ENCODE results near the gene AP5Z1. TPM values are rescaled to one million over a fixed set of nuclear protein-coding genes. Genes with fewer than 3 reads are reported as not detected.

The AP5Z1 gene
- total and polyA plus RNA-seq, 9 donors: 12.8 to 22.9 (median 15.0) TPM

GRCh38 chr7:4733936-4734528 is 41.4 kb upstream of the AP5Z1 start:
- no peak for DNase-seq
- H3K4me1 ChIP-seq (ENCODE audit: control insufficient read depth, insufficient read depth, low read length): peaks cover 34% of the 10 kb centered on the region
- H3K27ac ChIP-seq (ENCODE audit: low read length): no peak overlapping the region

GRCh38 chr7:4734587-4735345 is 40.7 kb upstream of the AP5Z1 start:
- Histone ChIP-seq H3K9me3 (replicated peaks; ENCODE audit: control insufficient read depth, low read depth, low read length) (no peaks in the 10 kb centered on the region), H3K27me3 (ENCODE audit: control insufficient read depth, insufficient read depth, low read length) (no peaks in the 10 kb centered on the region), H3K36me3 (ENCODE audit: control insufficient read depth, insufficient read depth, low read length) (peaks cover 16% of the 10 kb centered on the region), H3K27ac (ENCODE audit: low read length) (peak overlapping the region; percentile 84), H3K4me3 (ENCODE audit: low read length) (no peak overlapping the region), H3K4me1 (ENCODE audit: control insufficient read depth, insufficient read depth, low read length) (peaks cover 42% of the 10 kb centered on the region)
- WGBS (ENCODE audit: insufficient coverage): 89% methylated on average over 22 of the region's 23 CpGs
- DNase-seq: no peak

More at GRCh38 chr7:4733936-4734528, 41.4 kb upstream of the AP5Z1 start:
- Histone ChIP-seq H3K4me3 (ENCODE audit: low read length) (no peak overlapping the region), H3K9me3 (replicated peaks; ENCODE audit: control insufficient read depth, low read depth, low read length) (no peaks in the 10 kb centered on the region), H3K27me3 (ENCODE audit: control insufficient read depth, insufficient read depth, low read length) (no peaks in the 10 kb centered on the region), H3K36me3 (ENCODE audit: control insufficient read depth, insufficient read depth, low read length) (peaks cover 18% of the 10 kb centered on the region)
- WGBS (ENCODE audit: insufficient coverage): 84% methylated on average over 13 of the region's 15 CpGs

- Histone ChIP-seq H3K36me3 (ENCODE audit: control insufficient read depth, insufficient read depth, low read length) (peaks cover 23% of the 10 kb centered on the region), H3K27ac (ENCODE audit: low read length) (no peak overlapping the region), H3K27me3 (ENCODE audit: control insufficient read depth, insufficient read depth, low read length) (no peaks in the 10 kb centered on the region), H3K4me1 (ENCODE audit: control insufficient read depth, insufficient read depth, low read length) (peaks cover 39% of the 10 kb centered on the region), H3K9me3 (replicated peaks; ENCODE audit: control insufficient read depth, low read depth, low read length) (no peaks in the 10 kb centered on the region), H3K4me3 (ENCODE audit: low read length) (no peak overlapping the region)
- WGBS (ENCODE audit: insufficient coverage): 94% methylated on average over 13 of the region's 15 CpGs
- no peak for DNase-seq
Measured at GRCh38 chr7:4737300-4737699, 38.1 kb upstream of the AP5Z1 start.

- H3K4me1 ChIP-seq (ENCODE audit: control insufficient read depth, insufficient read depth, low read length): peaks cover 41% of the 10 kb centered on the region
- peak; percentile 68 for DNase-seq
- H3K27ac ChIP-seq (ENCODE audit: low read length): peak overlapping the region; percentile 86
- 33% methylated on average over 14 of the region's 23 CpGs for WGBS (ENCODE audit: insufficient coverage)
- H3K4me3 ChIP-seq (ENCODE audit: low read length): no peak overlapping the region
- no peaks in the 10 kb centered on the region for H3K9me3 ChIP-seq (replicated peaks; ENCODE audit: control insufficient read depth, low read depth, low read length)
- H3K27me3 ChIP-seq (ENCODE audit: control insufficient read depth, insufficient read depth, low read length): no peaks in the 10 kb centered on the region
- peaks cover 29% of the 10 kb centered on the region for H3K36me3 ChIP-seq (ENCODE audit: control insufficient read depth, insufficient read depth, low read length)
Measured at GRCh38 chr7:4738711-4739527, 36.5 kb upstream of the AP5Z1 start.

GRCh38 chr7:4739528-4739992 is 35.9 kb upstream of the AP5Z1 start:
- H3K9me3 ChIP-seq (replicated peaks; ENCODE audit: control insufficient read depth, low read depth, low read length): no peaks in the 10 kb centered on the region
- 47% methylated on average over 16 of the region's 16 CpGs for WGBS (ENCODE audit: insufficient coverage)
- H3K36me3 ChIP-seq (ENCODE audit: control insufficient read depth, insufficient read depth, low read length): peaks cover 29% of the 10 kb centered on the region
- DNase-seq: peak; percentile 65
- H3K4me3 ChIP-seq (ENCODE audit: low read length): peak overlapping the region; percentile 9
- H3K4me1 ChIP-seq (ENCODE audit: control insufficient read depth, insufficient read depth, low read length): peaks cover 41% of the 10 kb centered on the region
- no peaks in the 10 kb centered on the region for H3K27me3 ChIP-seq (ENCODE audit: control insufficient read depth, insufficient read depth, low read length)
- H3K27ac ChIP-seq (ENCODE audit: low read length): peak overlapping the region; percentile 86

GRCh38 chr7:4740796-4741195 is 34.6 kb upstream of the AP5Z1 start:
- 72% methylated on average over 11 of the region's 22 CpGs for WGBS (ENCODE audit: insufficient coverage)
- no peaks in the 10 kb centered on the region for H3K27me3 ChIP-seq (ENCODE audit: control insufficient read depth, insufficient read depth, low read length)
- peaks cover 41% of the 10 kb centered on the region for H3K4me1 ChIP-seq (ENCODE audit: control insufficient read depth, insufficient read depth, low read length)
- no peaks in the 10 kb centered on the region for H3K9me3 ChIP-seq (replicated peaks; ENCODE audit: control insufficient read depth, low read depth, low read length)
- H3K27ac ChIP-seq (ENCODE audit: low read length): no peak overlapping the region
- H3K36me3 ChIP-seq (ENCODE audit: control insufficient read depth, insufficient read depth, low read length): peaks cover 29% of the 10 kb centered on the region
- no peak overlapping the region for H3K4me3 ChIP-seq (ENCODE audit: low read length)
- DNase-seq: no peak

- Histone ChIP-seq H3K9me3 (replicated peaks; ENCODE audit: control insufficient read depth, low read depth, low read length) (no peaks in the 10 kb centered on the region), H3K27me3 (ENCODE audit: control insufficient read depth, insufficient read depth, low read length) (no peaks in the 10 kb centered on the region), H3K27ac (ENCODE audit: low read length) (no peak overlapping the region), H3K4me3 (ENCODE audit: low read length) (no peak overlapping the region), H3K36me3 (ENCODE audit: control insufficient read depth, insufficient read depth, low read length) (peaks cover 27% of the 10 kb centered on the region), H3K4me1 (ENCODE audit: control insufficient read depth, insufficient read depth, low read length) (peaks cover 50% of the 10 kb centered on the region)
- WGBS (ENCODE audit: insufficient coverage): 93% methylated on average over 16 of the region's 23 CpGs
- DNase-seq: no peak
Measured at GRCh38 chr7:4742051-4742573, 33.3 kb upstream of the AP5Z1 start.

- Histone ChIP-seq H3K4me1 (ENCODE audit: control insufficient read depth, insufficient read depth, low read length) (peaks cover 54% of the 10 kb centered on the region), H3K9me3 (replicated peaks; ENCODE audit: control insufficient read depth, low read depth, low read length) (no peaks in the 10 kb centered on the region), H3K27ac (ENCODE audit: low read length) (no peak overlapping the region), H3K27me3 (ENCODE audit: control insufficient read depth, insufficient read depth, low read length) (no peaks in the 10 kb centered on the region), H3K36me3 (ENCODE audit: control insufficient read depth, insufficient read depth, low read length) (peaks cover 27% of the 10 kb centered on the region), H3K4me3 (ENCODE audit: low read length) (no peak overlapping the region)
- DNase-seq: no peak
- WGBS (ENCODE audit: insufficient coverage): 88% methylated on average over 6 of the region's 10 CpGs
Measured at GRCh38 chr7:4742852-4743251, 32.6 kb upstream of the AP5Z1 start.

- Histone ChIP-seq H3K27ac (ENCODE audit: low read length) (peak overlapping the region; percentile 91), H3K27me3 (ENCODE audit: control insufficient read depth, insufficient read depth, low read length) (no peaks in the 10 kb centered on the region), H3K4me1 (ENCODE audit: control insufficient read depth, insufficient read depth, low read length) (peaks cover 46% of the 10 kb centered on the region), H3K36me3 (ENCODE audit: control insufficient read depth, insufficient read depth, low read length) (peaks cover 36% of the 10 kb centered on the region), H3K9me3 (replicated peaks; ENCODE audit: control insufficient read depth, low read depth, low read length) (no peaks in the 10 kb centered on the region), H3K4me3 (ENCODE audit: low read length) (peak overlapping the region; percentile 25)
- 12% methylated on average over 19 of the region's 31 CpGs for WGBS (ENCODE audit: insufficient coverage)
- peak; percentile 99 for DNase-seq
Measured at GRCh38 chr7:4744391-4745264, 30.8 kb upstream of the AP5Z1 start.

Data from muscle of leg (tissue), 11 donors.